HL-60 (cell line): ENCODE measurements around the gene TEX38.
A peak's percentile ranks its signal among the peaks of the same experiment; 100 is the strongest.
"Not testable (repeated sequence)": the region's sequence is repeated elsewhere in the genome, so short reads cannot be mapped to it uniquely, and the experiment has no call there.

Source experiments
- DNase-seq, 2 experiments: peaks; one replicate each; pipeline ENCODE4 v3.0.0-alpha.2; 2010 to 2020; ENCODE audit warnings: low read depth in 1 of 2, low spot score in 1 of 2
- H3K27ac ChIP-seq: fragments of 250-450 bp; sonication (Bioruptor Pico); replicated peaks from 2 replicates; pipeline ENCODE4 v1.5.1; 2020; ENCODE audit warnings: mild to moderate bottlenecking, moderate library complexity
- H3K27me3 ChIP-seq: fragments of 250-450 bp; sonication (Bioruptor Pico); 2 replicates; pipeline ENCODE4 v1.5.1; 2021; ENCODE audit warnings: mild to moderate bottlenecking, moderate library complexity; ENCODE audit not compliant: insufficient read depth, poor library complexity, severe bottlenecking
- H3K4me3 ChIP-seq: replicated peaks from 2 replicates; pipeline ENCODE4 v1.5.1; 2011; ENCODE audit warnings: mild to moderate bottlenecking, control low read depth, low read length; ENCODE audit not compliant: insufficient read depth
- CTCF ChIP-seq: IDR thresholded peaks from one replicate; pipeline ENCODE4 v1.5.1; 2011; ENCODE audit warnings: low read length, control low read depth, inconsistent platforms; ENCODE audit not compliant: insufficient read depth
- GABPA ChIP-seq: IDR thresholded peaks from 2 replicates; pipeline ENCODE4 v1.6.1; 2012; ENCODE audit warnings: low read depth
- POLR2AphosphoS5 ChIP-seq: IDR thresholded peaks from 2 replicates; pipeline ENCODE4 v1.6.1; 2012; ENCODE audit warnings: low read depth
- REST ChIP-seq: IDR thresholded peaks from 2 replicates; pipeline ENCODE4 v1.6.1; 2012; ENCODE audit warnings: low read depth; ENCODE audit not compliant: insufficient replicate concordance
- SPI1 ChIP-seq: IDR thresholded peaks from 2 replicates; pipeline ENCODE4 v1.6.1; 2012; ENCODE audit warnings: low read depth, mild to moderate bottlenecking, borderline replicate concordance

Gene TEX38

GRCh38 chr1:46718727-46719622 lies 47.3 kb downstream of the TEX38 start, which contains the start of gene EFCAB14:
Gene EFCAB14, minus strand, starts transcription at chr1:46719114. Its CDS starts 1,027 bp downstream, at chr1:46718087.
- H3K4me3 ChIP-seq: peak within 1 kb of the TSS; percentile 88
- peak; percentile 91 to 98 for DNase-seq
- H3K27me3 ChIP-seq: no peaks in the 10 kb centered on the region
- no peak for TF ChIP-seq CTCF
- peak; percentile 95 for TF ChIP-seq SPI1
- peak; percentile 63 for TF ChIP-seq POLR2AphosphoS5
- peak; percentile 66 for TF ChIP-seq GABPA
- no peak for TF ChIP-seq REST
- peak within 1 kb of the TSS; percentile 79 for H3K27ac ChIP-seq

GRCh38 chr1:46719689-46720088 lies 48.0 kb downstream of the TEX38 start:
- Histone ChIP-seq H3K27me3 (no peaks in the 10 kb centered on the region), H3K4me3 (peak overlapping the region; percentile 88), H3K27ac (no peak overlapping the region; the same call in 1 of the 2 replicates)
- no peak for TF ChIP-seq GABPA
- no peak for TF ChIP-seq CTCF
- no peak for TF ChIP-seq POLR2AphosphoS5
- no peak for TF ChIP-seq REST
- no peak for TF ChIP-seq SPI1
- no peak for DNase-seq

- not testable (repeated sequence) for H3K27me3 ChIP-seq, DNase-seq, H3K27ac ChIP-seq, H3K4me3 ChIP-seq
Measured at GRCh38 chr1:46720319-46720718, 48.7 kb downstream of the TEX38 start.

GRCh38 chr1:46721204-46721603 lies 49.5 kb downstream of the TEX38 start:
- Histone ChIP-seq H3K27ac (no peak overlapping the region), H3K27me3 (peaks cover 1% of the 10 kb centered on the region), H3K4me3 (no peak overlapping the region)
- DNase-seq: no peak
- TF ChIP-seq POLR2AphosphoS5 (no peak), REST (no peak), CTCF (no peak), GABPA (no peak), SPI1 (no peak)
